Colonic mucosa (tissue), 4 donors: ENCODE data around the gene ICAM5. TPM values are rescaled to one million over a fixed set of nuclear protein-coding genes. Genes with fewer than 3 reads are reported as not detected.

ENCODE experiments used
- DNase-seq: peaks from one replicate; pipeline ENCODE4 v3.0.0-alpha.2; 2020
- H3K27ac ChIP-seq: fragments of 200-600 bp; one replicate; pipeline ENCODE4 v1.8.0; 2021
- H3K27me3 ChIP-seq: fragments of 200-600 bp; one replicate; pipeline ENCODE4 v1.8.0; 2021
- H3K36me3 ChIP-seq: fragments of 200-600 bp; one replicate; pipeline ENCODE4 v1.8.0; 2021
- H3K4me1 ChIP-seq: fragments of 200-600 bp; one replicate; pipeline ENCODE4 v1.8.0; 2021; ENCODE audit warnings: mild to moderate bottlenecking
- H3K4me3 ChIP-seq: fragments of 200-600 bp; one replicate; pipeline ENCODE4 v1.8.0; 2021
- H3K9ac ChIP-seq, 2 donors: one replicate each; pipeline ENCODE4 v1.7.0; 2013; ENCODE audit warnings: control low read depth in 2 of 2, low read depth in 2 of 2, low read length in 2 of 2
- H3K9me3 ChIP-seq: fragments of 200-600 bp; one replicate; pipeline ENCODE4 v1.8.0; 2021
- CTCF ChIP-seq: fragments of 200-600 bp; IDR thresholded peaks from one replicate; pipeline ENCODE4 v1.8.0; 2022; ENCODE audit warnings: antibody characterized with exemption, mild to moderate bottlenecking
- intact Hi-C: fragments of 100-400 bp; cut with DNase I; formaldehyde crosslinking; loops from one replicate; pipeline ENCODE4 v1.14.1; 2022
- total RNA-seq, 2 donors: library from RNA; stranded (reverse); fragmentation: NEBNext Ultra II Directional in 1 of 2; extraction: Animal tissue kit (Norgen Biotek cat#: 25700) in 1 of 2; gene quantifications; one replicate each; pipeline ENCODE4 v1.2.1, GENCODE V29; 2021
- donor health status: healthy.
- donor health status: DM: no; HTN: no; CAD: no.
- donor health status: DM: no; HTN: no; CAD: no.

The ICAM5 gene
- total RNA-seq, 2 donors from 2014 or later: 0.74 to 1.3 TPM

- H3K27ac ChIP-seq: no peak overlapping the region
- no peaks in the 10 kb centered on the region for H3K9me3 ChIP-seq
- intact Hi-C loops: no loop called here
- H3K36me3 ChIP-seq: no peaks in the 10 kb centered on the region
- TF ChIP-seq CTCF: no peak
- peaks cover 11% of the 10 kb centered on the region for H3K27me3 ChIP-seq
- no peak overlapping the region for H3K9ac ChIP-seq
- DNase-seq: no peak
- peaks cover 9% of the 10 kb centered on the region for H3K4me1 ChIP-seq
- H3K4me3 ChIP-seq: no peak overlapping the region
Observed at GRCh38 chr19:10283301-10284064, 6.3 kb upstream of the ICAM5 start.

GRCh38 chr19:10284065-10284959 lies 5.4 kb upstream of the ICAM5 start:
- TF ChIP-seq CTCF: no peak

DNA sequence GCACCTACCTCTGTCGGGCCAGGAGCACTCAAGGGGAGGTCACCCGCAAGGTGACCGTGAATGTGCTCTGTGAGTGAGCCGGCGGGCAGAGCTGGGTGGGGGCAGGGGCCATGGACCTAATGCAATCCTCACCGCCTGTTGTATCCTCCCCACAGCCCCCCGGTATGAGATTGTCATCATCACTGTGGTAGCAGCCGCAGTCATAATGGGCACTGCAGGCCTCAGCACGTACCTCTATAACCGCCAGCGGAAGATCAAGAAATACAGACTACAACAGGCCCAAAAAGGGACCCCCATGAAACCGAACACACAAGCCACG lies 4.8 kb upstream of the ICAM5 start:
- TF ChIP-seq CTCF: no peak

More at GRCh38 chr19:10284065-10284959, 5.4 kb upstream of the ICAM5 start:
- Histone ChIP-seq H3K4me1 (peaks cover 17% of the 10 kb centered on the region), H3K27me3 (peaks cover 18% of the 10 kb centered on the region), H3K36me3 (no peaks in the 10 kb centered on the region), H3K27ac (no peak overlapping the region), H3K4me3 (no peak overlapping the region), H3K9me3 (no peaks in the 10 kb centered on the region), H3K9ac (no peak overlapping the region)
- no peak for DNase-seq
- intact Hi-C loops: no loop called here

GRCh38 chr19:10285393-10285792 lies 4.4 kb upstream of the ICAM5 start:
- H3K4me1 ChIP-seq: peaks cover 26% of the 10 kb centered on the region

More for the DNA sequence above, 4.8 kb upstream of the ICAM5 start:
- Histone ChIP-seq H3K27ac (no peak overlapping the region), H3K4me3 (no peak overlapping the region), H3K9ac (no peak overlapping the region), H3K27me3 (peaks cover 24% of the 10 kb centered on the region), H3K36me3 (no peaks in the 10 kb centered on the region), H3K4me1 (peaks cover 23% of the 10 kb centered on the region), H3K9me3 (no peaks in the 10 kb centered on the region)
- intact Hi-C loops: no loop called here
- DNase-seq: no peak

More at GRCh38 chr19:10285393-10285792, 4.4 kb upstream of the ICAM5 start:
- intact Hi-C loops: no loop called here
- no peak for DNase-seq
- no peak overlapping the region for H3K9ac ChIP-seq
- no peak for TF ChIP-seq CTCF
- no peaks in the 10 kb centered on the region for H3K36me3 ChIP-seq
- no peaks in the 10 kb centered on the region for H3K9me3 ChIP-seq
- peaks cover 28% of the 10 kb centered on the region for H3K27me3 ChIP-seq
- H3K4me3 ChIP-seq: no peak overlapping the region
- no peak overlapping the region for H3K27ac ChIP-seq
